Measurements from ENCODE around the gene SIGLEC11.

SIGLEC11 gene

GRCh38 chr19:50000038-50000840, 39.3 kb upstream of the SIGLEC11 start:
- no peak overlapping the region for H3K4me3 ChIP-seq (ENCODE audit: low read length)
- H3K4me1 ChIP-seq (ENCODE audit: control insufficient read depth, low read depth, low read length), result no peaks in the 10 kb centered on the region
- H3K27ac ChIP-seq (ENCODE audit: low read length), result no peak overlapping the region
- H3K27me3 ChIP-seq (ENCODE audit: control insufficient read depth, insufficient read depth, low read length), result no peaks in the 10 kb centered on the region
- peaks cover 17% of the 10 kb centered on the region for H3K36me3 ChIP-seq (ENCODE audit: control insufficient read depth, low read depth, low read length)
- no peaks in the 10 kb centered on the region for H3K9me3 ChIP-seq (ENCODE audit: control insufficient read depth, low read depth, low read length)
- no peak overlapping the region for H3K9ac ChIP-seq (ENCODE audit: low read length)

- H3K9ac ChIP-seq (ENCODE audit: low read length), result no peak overlapping the region
- no peaks in the 10 kb centered on the region for H3K4me1 ChIP-seq (ENCODE audit: control insufficient read depth, low read depth, low read length)
- no peaks in the 10 kb centered on the region for H3K27me3 ChIP-seq (ENCODE audit: control insufficient read depth, insufficient read depth, low read length)
- H3K36me3 ChIP-seq (ENCODE audit: control insufficient read depth, low read depth, low read length), result peaks cover 17% of the 10 kb centered on the region
- no peaks in the 10 kb centered on the region for H3K9me3 ChIP-seq (ENCODE audit: control insufficient read depth, low read depth, low read length)
- H3K4me3 ChIP-seq (ENCODE audit: low read length), result no peak overlapping the region
- H3K27ac ChIP-seq (ENCODE audit: low read length), result no peak overlapping the region
These were observed 38.5 kb upstream of the SIGLEC11 start for GRCh38 chr19:49999371-50000010.

- Histone ChIP-seq H3K27me3 (ENCODE audit: control insufficient read depth, insufficient read depth, low read length) (no peaks in the 10 kb centered on the region), H3K4me1 (ENCODE audit: control insufficient read depth, low read depth, low read length) (no peaks in the 10 kb centered on the region), H3K9me3 (ENCODE audit: control insufficient read depth, low read depth, low read length) (no peaks in the 10 kb centered on the region), H3K4me3 (ENCODE audit: low read length) (no peak overlapping the region), H3K27ac (ENCODE audit: low read length) (no peak overlapping the region), H3K9ac (ENCODE audit: low read length) (no peak overlapping the region), H3K36me3 (ENCODE audit: control insufficient read depth, low read depth, low read length) (peaks cover 8% of the 10 kb centered on the region)
These were observed 36.7 kb upstream of the SIGLEC11 start for GRCh38 chr19:49997709-49998108.

GRCh38 chr19:49988433-49988832, 27.5 kb upstream of the SIGLEC11 start:
- H3K4me3 ChIP-seq (ENCODE audit: low read length), result no peak overlapping the region
- no peaks in the 10 kb centered on the region for H3K36me3 ChIP-seq (ENCODE audit: control insufficient read depth, low read depth, low read length)
- H3K9ac ChIP-seq (ENCODE audit: low read length), result no peak overlapping the region
- H3K27me3 ChIP-seq (ENCODE audit: control insufficient read depth, insufficient read depth, low read length), result no peaks in the 10 kb centered on the region
- no peaks in the 10 kb centered on the region for H3K9me3 ChIP-seq (ENCODE audit: control insufficient read depth, low read depth, low read length)
- no peak overlapping the region for H3K27ac ChIP-seq (ENCODE audit: low read length)
- no peaks in the 10 kb centered on the region for H3K4me1 ChIP-seq (ENCODE audit: control insufficient read depth, low read depth, low read length)

- H3K36me3 ChIP-seq (ENCODE audit: control insufficient read depth, low read depth, low read length), result no peaks in the 10 kb centered on the region
These were observed 27.0 kb upstream of the SIGLEC11 start for GRCh38 chr19:49988007-49988406.

GRCh38 chr19:49987159-49987698, 26.3 kb upstream of the SIGLEC11 start:
- no peaks in the 10 kb centered on the region for H3K4me1 ChIP-seq (ENCODE audit: control insufficient read depth, low read depth, low read length)
- H3K27me3 ChIP-seq (ENCODE audit: control insufficient read depth, insufficient read depth, low read length), result no peaks in the 10 kb centered on the region
- no peak overlapping the region for H3K9ac ChIP-seq (ENCODE audit: low read length)
- no peak overlapping the region for H3K4me3 ChIP-seq (ENCODE audit: low read length)
- no peaks in the 10 kb centered on the region for H3K36me3 ChIP-seq (ENCODE audit: control insufficient read depth, low read depth, low read length)
- H3K27ac ChIP-seq (ENCODE audit: low read length), result no peak overlapping the region
- no peaks in the 10 kb centered on the region for H3K9me3 ChIP-seq (ENCODE audit: control insufficient read depth, low read depth, low read length)

More at GRCh38 chr19:49988007-49988406, 27.0 kb upstream of the SIGLEC11 start:
- H3K4me1 ChIP-seq (ENCODE audit: control insufficient read depth, low read depth, low read length), result no peaks in the 10 kb centered on the region
- no peak overlapping the region for H3K4me3 ChIP-seq (ENCODE audit: low read length)
- no peak overlapping the region for H3K9ac ChIP-seq (ENCODE audit: low read length)
- H3K9me3 ChIP-seq (ENCODE audit: control insufficient read depth, low read depth, low read length), result no peaks in the 10 kb centered on the region
- H3K27me3 ChIP-seq (ENCODE audit: control insufficient read depth, insufficient read depth, low read length), result no peaks in the 10 kb centered on the region
- no peak overlapping the region for H3K27ac ChIP-seq (ENCODE audit: low read length)

GRCh38 chr19:49986354-49986753, 25.4 kb upstream of the SIGLEC11 start:
- Histone ChIP-seq H3K9ac (ENCODE audit: low read length) (no peak overlapping the region), H3K4me1 (ENCODE audit: control insufficient read depth, low read depth, low read length) (no peaks in the 10 kb centered on the region), H3K9me3 (ENCODE audit: control insufficient read depth, low read depth, low read length) (no peaks in the 10 kb centered on the region), H3K36me3 (ENCODE audit: control insufficient read depth, low read depth, low read length) (no peaks in the 10 kb centered on the region), H3K27me3 (ENCODE audit: control insufficient read depth, insufficient read depth, low read length) (no peaks in the 10 kb centered on the region), H3K4me3 (ENCODE audit: low read length) (no peak overlapping the region), H3K27ac (ENCODE audit: low read length) (no peak overlapping the region)

- Histone ChIP-seq H3K27ac (ENCODE audit: low read length) (no peak overlapping the region), H3K9ac (ENCODE audit: low read length) (no peak overlapping the region), H3K27me3 (ENCODE audit: control insufficient read depth, insufficient read depth, low read length) (no peaks in the 10 kb centered on the region), H3K4me1 (ENCODE audit: control insufficient read depth, low read depth, low read length) (no peaks in the 10 kb centered on the region), H3K36me3 (ENCODE audit: control insufficient read depth, low read depth, low read length) (no peaks in the 10 kb centered on the region), H3K9me3 (ENCODE audit: control insufficient read depth, low read depth, low read length) (no peaks in the 10 kb centered on the region), H3K4me3 (ENCODE audit: low read length) (no peak overlapping the region)
These were observed 24.9 kb upstream of the SIGLEC11 start for GRCh38 chr19:49985871-49986270.

GRCh38 chr19:49984491-49984890, 23.5 kb upstream of the SIGLEC11 start:
- no peak overlapping the region for H3K27ac ChIP-seq (ENCODE audit: low read length)
- H3K27me3 ChIP-seq (ENCODE audit: control insufficient read depth, insufficient read depth, low read length), result no peaks in the 10 kb centered on the region
- no peaks in the 10 kb centered on the region for H3K9me3 ChIP-seq (ENCODE audit: control insufficient read depth, low read depth, low read length)
- no peaks in the 10 kb centered on the region for H3K4me1 ChIP-seq (ENCODE audit: control insufficient read depth, low read depth, low read length)
- no peak overlapping the region for H3K9ac ChIP-seq (ENCODE audit: low read length)
- H3K36me3 ChIP-seq (ENCODE audit: control insufficient read depth, low read depth, low read length), result no peaks in the 10 kb centered on the region
- no peak overlapping the region for H3K4me3 ChIP-seq (ENCODE audit: low read length)

GRCh38 chr19:49983645-49984229, 22.8 kb upstream of the SIGLEC11 start:
- H3K9me3 ChIP-seq (ENCODE audit: control insufficient read depth, low read depth, low read length), result no peaks in the 10 kb centered on the region
- no peak overlapping the region for H3K4me3 ChIP-seq (ENCODE audit: low read length)
- no peaks in the 10 kb centered on the region for H3K36me3 ChIP-seq (ENCODE audit: control insufficient read depth, low read depth, low read length)
- H3K27me3 ChIP-seq (ENCODE audit: control insufficient read depth, insufficient read depth, low read length), result no peaks in the 10 kb centered on the region
- H3K27ac ChIP-seq (ENCODE audit: low read length), result no peak overlapping the region
- no peaks in the 10 kb centered on the region for H3K4me1 ChIP-seq (ENCODE audit: control insufficient read depth, low read depth, low read length)
- no peak overlapping the region for H3K9ac ChIP-seq (ENCODE audit: low read length)

- no peak overlapping the region for H3K4me3 ChIP-seq (ENCODE audit: low read length)
- H3K4me1 ChIP-seq (ENCODE audit: control insufficient read depth, low read depth, low read length), result no peaks in the 10 kb centered on the region
- no peaks in the 10 kb centered on the region for H3K9me3 ChIP-seq (ENCODE audit: control insufficient read depth, low read depth, low read length)
- H3K36me3 ChIP-seq (ENCODE audit: control insufficient read depth, low read depth, low read length), result no peaks in the 10 kb centered on the region
- no peak overlapping the region for H3K9ac ChIP-seq (ENCODE audit: low read length)
- no peaks in the 10 kb centered on the region for H3K27me3 ChIP-seq (ENCODE audit: control insufficient read depth, insufficient read depth, low read length)
- H3K27ac ChIP-seq (ENCODE audit: low read length), result no peak overlapping the region
These were observed 20.9 kb upstream of the SIGLEC11 start for GRCh38 chr19:49981603-49982593.
